Measurements from ENCODE around the gene ZNF564. TPM values are rescaled to one million over a fixed set of nuclear protein-coding genes. Genes with fewer than 3 reads are reported as not detected.

Gene ZNF564
- total and polyA plus RNA-seq, 2 of the 13 experiments (the other 11 are each of a cell fraction or from before 2014, with no cell fraction given), result 2.3 to 11.1 TPM

DNA sequence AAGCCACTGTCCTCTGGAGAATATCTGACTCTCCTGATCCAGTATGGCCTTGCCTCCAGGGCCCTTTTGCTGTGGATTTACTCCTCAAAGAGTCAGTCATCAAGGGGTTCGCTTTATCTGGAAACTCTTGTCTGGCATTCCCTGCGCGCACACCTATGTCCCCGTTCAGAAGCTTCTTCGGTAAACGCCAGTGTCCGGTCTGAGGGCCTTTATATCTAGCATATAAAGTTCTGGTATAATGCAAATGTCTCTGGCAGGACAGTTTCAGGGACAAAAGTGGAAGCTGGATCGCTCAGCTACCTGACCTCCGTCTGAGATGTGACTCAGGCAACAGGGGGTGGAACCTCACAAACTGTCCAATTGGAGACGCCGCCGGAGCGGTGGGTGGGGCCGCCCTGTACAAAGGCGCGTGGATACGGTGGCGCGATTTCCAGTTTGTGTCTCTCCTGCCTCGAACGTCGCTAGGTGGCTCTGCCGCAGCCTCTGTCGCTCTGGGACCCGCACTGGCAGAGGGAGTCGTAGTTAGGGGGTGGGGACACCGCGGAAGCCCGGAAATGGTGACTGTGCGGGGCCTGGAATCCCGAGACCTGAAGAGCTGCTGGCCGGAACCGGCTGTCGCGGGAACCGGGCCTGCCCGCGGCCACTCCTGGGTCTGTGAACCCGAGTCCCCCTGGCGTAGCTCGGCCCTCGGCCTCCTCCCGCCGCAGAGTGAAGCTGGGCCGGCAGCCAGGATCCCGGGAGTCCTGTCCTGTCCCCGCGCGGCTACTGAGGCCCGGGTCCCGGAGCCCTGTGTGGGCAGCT is 56.1 kb downstream of the ZNF564 start (continued):
- TF ChIP-seq SNAPC2 (CRISPR knock-in tag; IDR thresholded peaks at IDR 0.05) (peak; percentile 93; the same call in 1 of the 2 replicates), SRSF1 (optimal IDR thresholded peaks at IDR 0.05; ENCODE audit: low read depth, low read length) (no peak), ZC3H13 (CRISPR knock-in tag; IDR thresholded peaks at IDR 0.05) (peak; percentile 82), ZNF619 (CRISPR knock-in tag; IDR thresholded peaks at IDR 0.05) (peak; percentile 59), ZNF296 (CRISPR knock-in tag; conservative IDR thresholded peaks at IDR 0.05) (no peak), ZZZ3 (CRISPR knock-in tag; IDR thresholded peaks at IDR 0.05; ENCODE audit: borderline replicate concordance) (0 out of 2 replicates have a peak, but pooled peaks have one; percentile 78), YY1 (IDR thresholded peaks at IDR 0.05; ENCODE audit: insufficient read depth, insufficient replicate concordance, low read depth, low read length) (peak; percentile 65), SP1 (IDR thresholded peaks at IDR 0.05) (no peak), SP1 (CRISPR knock-in tag; IDR thresholded peaks at IDR 0.05) (peak; percentile 81; the same call in 1 of the 2 replicates), ASH2L (IDR thresholded peaks at IDR 0.05; ENCODE audit: insufficient read length, low read depth, low read length) (peak; percentile 73), FOSL1 (CRISPR knock-in tag; IDR thresholded peaks at IDR 0.05; ENCODE audit: borderline replicate concordance) (no peak), ZNF329 (CRISPR knock-in tag; IDR thresholded peaks at IDR 0.05; ENCODE audit: low read depth) (peak; percentile 67; the same call in 1 of the 2 replicates), ATRX (CRISPR knock-in tag; IDR thresholded peaks at IDR 0.05; ENCODE audit: borderline replicate concordance) (no peak), ZNF24 (IDR thresholded peaks at IDR 0.05) (no peak), ZNF614 (CRISPR knock-in tag; IDR thresholded peaks at IDR 0.05; ENCODE audit: borderline replicate concordance) (0 out of 2 replicates have a peak, but pooled peaks have one; percentile 79), ZNF713 (CRISPR knock-in tag; IDR thresholded peaks at IDR 0.05) (no peak), GTF2F1 (IDR thresholded peaks at IDR 0.05; ENCODE audit: low read length) (peak; percentile 65; the same call in 1 of the 2 replicates), ZNF558 (CRISPR knock-in tag; IDR thresholded peaks at IDR 0.05; ENCODE audit: borderline replicate concordance) (no peak)
- TF ChIP-seq, protein P1, sequence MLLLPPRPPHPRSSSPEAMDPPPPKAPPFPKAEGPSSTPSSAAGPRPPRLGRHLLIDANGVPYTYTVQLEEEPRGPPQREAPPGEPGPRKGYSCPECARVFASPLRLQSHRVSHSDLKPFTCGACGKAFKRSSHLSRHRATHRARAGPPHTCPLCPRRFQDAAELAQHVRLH (CRISPR knock-in tag; IDR thresholded peaks at IDR 0.05; ENCODE audit: borderline replicate concordance, low read depth), result peak; percentile 91
- TF ChIP-seq, protein P2, sequence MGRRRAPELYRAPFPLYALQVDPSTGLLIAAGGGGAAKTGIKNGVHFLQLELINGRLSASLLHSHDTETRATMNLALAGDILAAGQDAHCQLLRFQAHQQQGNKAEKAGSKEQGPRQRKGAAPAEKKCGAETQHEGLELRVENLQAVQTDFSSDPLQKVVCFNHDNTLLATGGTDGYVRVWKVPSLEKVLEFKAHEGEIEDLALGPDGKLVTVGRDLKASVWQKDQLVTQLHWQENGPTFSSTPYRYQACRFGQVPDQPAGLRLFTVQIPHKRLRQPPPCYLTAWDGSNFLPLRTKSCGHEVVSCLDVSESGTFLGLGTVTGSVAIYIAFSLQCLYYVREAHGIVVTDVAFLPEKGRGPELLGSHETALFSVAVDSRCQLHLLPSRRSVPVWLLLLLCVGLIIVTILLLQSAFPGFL (CRISPR knock-in tag; IDR thresholded peaks at IDR 0.05), result no peak
- TF ChIP-seq, protein P3, sequence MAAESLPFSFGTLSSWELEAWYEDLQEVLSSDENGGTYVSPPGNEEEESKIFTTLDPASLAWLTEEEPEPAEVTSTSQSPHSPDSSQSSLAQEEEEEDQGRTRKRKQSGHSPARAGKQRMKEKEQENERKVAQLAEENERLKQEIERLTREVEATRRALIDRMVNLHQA (CRISPR knock-in tag; IDR thresholded peaks at IDR 0.05), result no peak
